Measurements from ENCODE around the gene CACNG4. TPM values are rescaled to one million over a fixed set of nuclear protein-coding genes. Genes with fewer than 3 reads are reported as not detected.

The CACNG4 gene
- total RNA-seq, 1 experiment from 2014 or later = 26.1 TPM

- peak; percentile 72 for DNase-seq (ENCODE audit: low spot score)
These were observed 20.0 kb upstream of the CACNG4 start for GRCh38 chr17:66944351-66945146.

- DNase-seq (ENCODE audit: low spot score) = peak; percentile 92
These were observed 19.2 kb upstream of the CACNG4 start for GRCh38 chr17:66945147-66945835.

- no peak for DNase-seq (ENCODE audit: low spot score)
These were observed 18.3 kb upstream of the CACNG4 start for GRCh38 chr17:66946251-66946650.

- DNase-seq (ENCODE audit: low spot score) = no peak
These were observed 17.2 kb upstream of the CACNG4 start for GRCh38 chr17:66947311-66947710.

GRCh38 chr17:66948061-66948750, 16.3 kb upstream of the CACNG4 start:
- DNase-seq (ENCODE audit: low spot score) = no peak

- DNase-seq (ENCODE audit: low spot score) = no peak
These were observed 15.0 kb upstream of the CACNG4 start for GRCh38 chr17:66949501-66949900.

- DNase-seq (ENCODE audit: low spot score) = no peak
These were observed 14.2 kb upstream of the CACNG4 start for GRCh38 chr17:66950325-66950724.

GRCh38 chr17:66950886-66951604, 13.5 kb upstream of the CACNG4 start:
- DNase-seq (ENCODE audit: low spot score) = peak; percentile 35

GRCh38 chr17:66951605-66951953, 12.9 kb upstream of the CACNG4 start:
- DNase-seq (ENCODE audit: low spot score) = no peak

GRCh38 chr17:66952031-66952524, 12.4 kb upstream of the CACNG4 start:
- DNase-seq (ENCODE audit: low spot score) = peak; percentile 98

- DNase-seq (ENCODE audit: low spot score) = peak; percentile 21
These were observed 11.6 kb upstream of the CACNG4 start for GRCh38 chr17:66952681-66953629.

GRCh38 chr17:66953630-66954020, 10.9 kb upstream of the CACNG4 start:
- DNase-seq (ENCODE audit: low spot score) = peak; percentile 33

- no peak for DNase-seq (ENCODE audit: low spot score)
These were observed 9.9 kb upstream of the CACNG4 start for GRCh38 chr17:66954632-66955031.

GRCh38 chr17:66955821-66956220, 8.7 kb upstream of the CACNG4 start:
- no peak for DNase-seq (ENCODE audit: low spot score)

GRCh38 chr17:66956941-66957340, 7.6 kb upstream of the CACNG4 start:
- no peak for DNase-seq (ENCODE audit: low spot score)

GRCh38 chr17:66957343-66957742, 7.2 kb upstream of the CACNG4 start:
- no peak for DNase-seq (ENCODE audit: low spot score)

- no peak for DNase-seq (ENCODE audit: low spot score)
These were observed 6.4 kb upstream of the CACNG4 start for GRCh38 chr17:66957951-66958579.

GRCh38 chr17:66959641-66960375, 4.7 kb upstream of the CACNG4 start:
- no peak for DNase-seq (ENCODE audit: low spot score)

- no peak for DNase-seq (ENCODE audit: low spot score)
These were observed 3.9 kb upstream of the CACNG4 start for GRCh38 chr17:66960613-66961012.

GRCh38 chr17:66963521-66963908, 992 bp upstream of the CACNG4 start:
- DNase-seq (ENCODE audit: low spot score) = no peak
